ENCODE measurements around the gene RENBP.

The RENBP gene

DNA sequence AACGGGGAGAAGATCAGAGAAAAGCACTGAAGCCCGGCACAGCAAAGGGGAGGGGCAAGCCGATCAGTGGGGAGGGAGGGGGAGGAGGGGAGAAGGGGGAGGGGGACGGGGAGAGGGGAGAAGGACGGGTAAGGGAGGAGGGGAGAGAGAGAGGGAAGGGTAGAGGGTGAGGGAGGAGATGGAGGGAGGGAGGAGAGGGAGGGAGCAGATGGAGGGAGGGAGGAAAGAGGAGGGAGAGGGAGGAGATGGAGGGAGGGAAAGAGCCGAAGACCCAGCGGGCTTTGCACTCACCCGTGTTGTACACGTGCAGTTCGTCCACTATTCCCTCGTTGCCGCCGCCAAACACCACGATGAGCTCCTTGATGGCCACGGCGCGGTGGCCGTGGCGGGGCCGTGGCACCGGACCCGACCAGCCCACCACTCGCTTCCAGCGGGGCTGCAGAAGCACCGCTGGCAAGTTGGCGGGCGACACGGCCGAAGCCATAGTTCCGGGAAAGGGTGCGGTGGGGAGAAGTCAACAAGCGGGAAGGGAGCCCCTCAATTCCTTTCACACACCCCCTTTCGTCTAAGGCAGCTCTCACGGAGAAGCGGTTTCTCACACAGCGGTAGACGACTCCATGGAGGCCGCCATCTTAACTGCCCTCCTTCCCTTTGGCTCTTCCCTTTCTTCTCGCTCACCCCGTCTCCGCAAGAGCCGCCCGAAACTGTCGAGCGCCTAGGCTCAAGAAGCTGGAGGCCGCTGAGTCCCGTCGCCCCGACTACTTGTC lies 26.1 kb upstream of the RENBP start:
- DNase-seq (ENCODE audit: low read depth) = peak; percentile 77

DNA sequence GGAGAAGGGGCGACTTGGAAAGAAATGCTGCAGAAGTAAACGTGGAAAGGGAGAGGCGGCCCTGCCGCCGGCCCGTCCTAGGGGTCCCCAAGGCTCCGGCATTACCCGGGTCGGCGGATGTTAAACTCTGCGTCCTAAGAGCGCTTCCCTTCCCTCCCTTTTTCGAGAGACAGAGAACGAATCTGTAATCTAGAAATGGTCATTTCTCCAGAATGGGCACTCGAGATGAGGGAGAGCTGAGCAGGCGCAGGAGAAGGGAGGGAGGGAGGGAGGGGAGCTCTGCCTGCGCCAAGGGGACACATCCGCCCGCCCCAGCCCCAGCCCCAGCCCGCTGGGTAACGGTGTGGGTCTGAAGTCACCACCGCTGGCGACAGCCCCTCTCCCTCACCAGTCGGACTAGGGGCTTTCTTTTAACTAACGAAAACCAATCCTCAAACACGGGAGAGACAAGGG lies 25.5 kb upstream of the RENBP start:
- DNase-seq (ENCODE audit: low read depth) = no peak

DNA sequence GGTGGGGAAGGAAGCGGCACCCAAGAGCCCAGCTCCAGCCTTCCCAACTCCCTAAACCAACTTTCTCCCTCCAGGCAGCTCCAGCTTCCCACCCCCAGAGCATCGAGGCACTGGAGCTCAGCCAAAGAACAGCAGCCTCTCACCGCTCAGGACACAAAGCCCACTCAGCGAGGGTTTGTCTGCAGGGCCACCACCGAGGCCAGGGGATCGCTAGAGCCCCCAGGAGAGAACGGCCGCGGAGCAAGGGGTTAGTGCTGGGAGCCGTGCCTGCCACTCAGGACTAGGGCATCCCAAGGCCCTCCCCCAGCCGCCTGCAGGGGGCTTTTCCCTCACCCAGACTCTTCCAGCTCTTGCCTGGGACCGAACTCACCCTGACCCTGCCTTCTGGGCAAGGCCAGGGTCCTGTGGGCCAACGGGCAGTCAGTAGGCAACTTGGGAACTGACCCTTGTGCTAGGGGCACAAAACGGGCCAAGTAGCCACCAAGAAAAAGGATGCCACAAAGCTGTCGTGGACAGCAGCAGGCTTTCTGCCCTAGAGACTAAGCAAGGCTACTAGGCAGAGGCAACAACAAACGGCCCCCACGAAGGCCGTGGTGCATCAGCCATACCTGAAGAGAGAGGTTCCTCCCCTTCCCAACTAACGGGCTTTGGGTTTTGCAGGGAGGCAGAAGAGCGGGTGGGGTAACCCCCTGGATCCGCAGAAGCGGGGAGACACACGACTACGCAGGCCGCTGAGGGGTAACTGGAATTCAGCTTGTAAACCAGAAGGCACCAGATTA lies 24.9 kb upstream of the RENBP start:
- no peak for DNase-seq (ENCODE audit: low read depth)

DNA sequence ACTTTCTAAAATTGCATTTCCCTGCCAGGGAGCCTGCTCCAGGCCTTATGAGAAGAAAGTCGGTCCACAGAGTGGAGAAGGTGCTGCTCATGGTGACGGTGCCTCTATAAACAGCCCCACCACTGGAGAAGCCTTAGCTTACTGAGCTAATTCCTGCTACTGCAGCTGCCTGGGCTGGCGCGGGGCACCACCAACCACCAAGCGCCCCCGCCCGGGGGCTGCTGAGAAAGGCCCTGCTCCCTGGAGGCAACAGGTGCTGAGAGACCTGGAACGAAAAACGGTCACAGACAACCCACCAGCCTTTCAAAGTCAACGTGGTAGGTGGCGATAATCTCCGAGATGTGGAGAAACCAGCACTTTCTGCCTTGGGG lies 24.3 kb upstream of the RENBP start:
- no peak for DNase-seq (ENCODE audit: low read depth)

DNA sequence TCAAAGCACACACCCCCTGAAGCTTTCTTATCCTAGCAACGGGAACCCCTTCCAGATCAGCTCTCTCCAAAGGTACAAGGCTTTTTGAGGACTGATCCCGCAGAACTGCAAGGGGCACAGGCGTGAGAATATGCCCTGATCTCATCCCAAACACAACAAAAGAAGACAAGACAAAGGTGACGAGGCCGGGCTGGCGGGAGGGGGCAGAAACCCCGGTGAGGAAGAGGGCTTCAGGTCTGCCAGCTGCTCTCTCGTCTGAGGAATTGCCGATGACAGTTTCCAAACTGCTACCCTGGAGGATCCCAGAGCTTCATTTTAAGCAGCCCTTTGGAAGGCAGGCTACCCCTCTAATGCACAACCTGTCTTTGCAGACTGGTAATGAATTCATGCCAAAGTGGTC lies 23.8 kb upstream of the RENBP start:
- no peak for DNase-seq (ENCODE audit: low read depth)

DNA sequence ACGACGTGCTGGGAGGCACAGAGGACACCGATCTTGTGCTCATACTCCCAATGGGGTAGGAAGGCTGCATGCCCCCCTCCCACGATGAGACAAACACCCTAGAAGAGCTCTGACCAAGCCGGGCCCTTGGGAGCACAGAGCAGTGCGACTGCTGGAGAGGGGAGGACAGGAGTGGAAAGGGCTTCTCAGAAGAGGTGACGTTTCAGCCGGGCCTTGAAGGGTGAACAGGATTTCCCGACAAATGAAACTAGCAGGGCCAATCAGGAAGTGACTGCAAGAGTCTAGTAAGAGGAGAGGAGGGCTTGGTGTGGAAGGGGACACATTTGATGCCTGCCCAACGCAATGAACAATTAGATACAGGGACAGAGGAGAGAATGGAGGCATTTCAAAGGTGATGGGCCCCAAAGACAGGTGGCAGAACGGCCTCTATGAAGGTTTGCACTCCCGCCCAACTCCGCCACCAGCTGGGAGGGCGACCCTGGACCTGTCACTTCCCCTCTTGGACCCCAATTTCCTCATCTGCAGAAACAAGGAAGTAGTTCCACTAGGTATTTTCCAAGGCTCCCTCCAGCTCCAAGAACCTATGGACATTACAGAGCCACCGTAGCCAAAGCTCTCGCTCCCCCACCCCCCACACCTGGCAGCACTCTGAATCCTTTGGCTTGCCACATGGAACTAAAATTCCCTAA lies 23.2 kb upstream of the RENBP start:
- no peak for DNase-seq (ENCODE audit: low read depth)

DNA sequence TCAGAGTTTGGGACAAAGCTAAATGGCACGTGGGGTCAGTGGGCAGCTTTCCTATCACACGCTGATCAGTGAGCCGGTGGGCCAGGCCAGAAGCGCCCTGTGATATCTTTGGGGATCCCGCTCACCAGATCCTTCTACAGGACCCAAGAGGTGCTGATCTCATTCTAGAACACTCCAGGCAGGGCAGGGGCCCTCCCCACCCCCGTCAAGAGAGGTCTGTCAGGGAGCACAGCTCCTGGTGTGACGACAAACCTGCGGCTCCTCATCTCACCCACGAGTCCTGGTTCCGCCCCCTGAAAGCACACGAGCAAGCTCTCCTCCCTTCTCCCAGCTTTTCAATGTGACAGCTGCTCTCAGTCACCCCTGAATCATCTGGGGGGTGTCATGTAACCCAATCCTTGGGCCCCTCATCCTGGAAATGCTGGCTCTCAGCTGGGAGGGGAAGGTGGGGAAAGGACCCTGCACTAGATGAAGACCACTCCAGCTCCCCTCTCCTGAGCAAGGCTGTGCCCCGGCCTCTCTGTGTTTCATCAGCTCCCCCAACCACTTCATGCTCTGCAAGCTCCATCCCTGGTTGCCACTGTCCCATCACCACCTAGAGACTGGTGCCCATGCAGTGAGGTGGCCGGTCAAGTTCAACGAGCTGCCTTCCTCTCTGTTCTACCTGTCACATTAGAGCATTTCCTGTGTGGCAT lies 22.5 kb upstream of the RENBP start:
- no peak for DNase-seq (ENCODE audit: low read depth)

DNA sequence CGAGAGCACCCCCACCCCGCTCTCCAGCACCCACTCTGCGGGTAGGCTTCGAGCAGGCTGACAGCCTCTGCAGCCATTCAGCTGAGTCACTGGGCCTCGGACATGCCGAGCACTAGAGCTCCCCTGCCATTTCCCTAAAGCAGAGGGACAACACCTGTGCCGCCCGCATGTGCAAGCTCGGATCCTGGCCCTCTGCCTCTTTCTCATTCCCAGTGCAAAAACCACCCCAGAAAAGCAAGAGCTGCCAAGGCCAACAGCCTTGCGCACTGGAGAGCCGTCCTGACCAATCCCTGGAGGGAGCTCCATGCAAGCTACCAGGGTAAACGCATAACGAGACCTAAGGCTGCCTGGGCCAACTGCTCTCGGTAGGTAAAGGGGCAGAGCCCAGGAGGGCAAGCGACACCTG lies 21.8 kb upstream of the RENBP start:
- no peak for DNase-seq (ENCODE audit: low read depth)

DNA sequence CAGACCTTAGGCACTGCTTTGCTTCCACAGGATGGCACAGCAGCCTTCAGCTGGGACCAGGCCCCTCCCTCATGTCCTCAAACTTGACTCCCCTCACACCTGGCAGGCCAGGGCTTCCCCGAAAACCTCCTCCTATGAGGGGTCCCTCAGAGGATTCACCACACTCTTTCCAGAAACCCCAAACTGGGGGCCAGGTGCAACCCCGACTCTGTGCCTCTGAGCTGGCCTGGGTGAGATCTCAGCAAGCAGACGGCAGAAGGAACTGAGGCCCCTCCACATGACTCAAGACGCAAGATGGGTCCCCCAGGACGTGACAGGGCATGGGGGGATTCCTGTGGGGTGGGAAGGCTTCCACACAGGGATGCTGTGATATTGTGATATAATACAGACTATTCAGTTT lies 21.0 kb upstream of the RENBP start:
- no peak for DNase-seq (ENCODE audit: low read depth)

DNA sequence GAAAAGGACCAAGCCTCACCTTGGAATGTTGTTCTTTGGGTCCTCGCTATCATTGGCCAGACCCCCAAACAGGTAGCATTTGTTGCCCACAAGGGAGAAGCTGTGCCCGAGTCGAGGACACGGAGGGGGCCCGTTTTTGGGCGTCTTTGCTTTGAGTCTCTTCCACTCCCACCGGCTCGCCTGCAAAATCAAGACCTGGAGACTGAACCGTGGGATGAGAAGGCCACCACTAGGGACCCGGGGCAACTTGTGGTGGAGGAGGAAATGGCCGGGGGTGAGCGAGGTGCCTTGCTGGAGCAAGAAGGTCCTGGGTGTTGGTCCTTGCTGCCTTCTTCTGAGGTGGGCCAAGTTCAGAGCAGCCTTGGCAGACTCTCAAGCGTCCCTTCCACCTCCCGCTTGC lies 19.7 kb upstream of the RENBP start:
- DNase-seq (ENCODE audit: low read depth) = no peak

DNA sequence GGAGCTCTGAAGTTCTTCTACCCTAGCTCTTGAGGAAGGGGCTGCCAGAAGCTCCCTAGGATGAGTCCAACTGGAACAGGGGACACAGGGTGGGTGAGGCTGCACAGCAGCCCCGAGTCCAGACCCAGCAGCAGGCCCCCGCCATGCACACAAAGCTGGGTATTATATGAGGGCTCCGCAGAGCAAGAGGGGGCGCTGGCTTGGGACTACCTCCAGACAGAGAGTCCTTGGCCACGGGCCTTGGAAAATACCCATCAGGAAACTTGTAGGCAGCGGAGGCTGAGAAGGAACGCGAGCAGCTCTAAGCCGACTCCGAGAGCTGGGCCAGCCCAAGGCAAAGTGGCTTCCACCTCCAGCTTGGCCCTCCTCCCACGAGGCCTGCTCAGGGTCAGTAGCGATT lies 19.1 kb upstream of the RENBP start:
- DNase-seq (ENCODE audit: low read depth) = no peak

DNA sequence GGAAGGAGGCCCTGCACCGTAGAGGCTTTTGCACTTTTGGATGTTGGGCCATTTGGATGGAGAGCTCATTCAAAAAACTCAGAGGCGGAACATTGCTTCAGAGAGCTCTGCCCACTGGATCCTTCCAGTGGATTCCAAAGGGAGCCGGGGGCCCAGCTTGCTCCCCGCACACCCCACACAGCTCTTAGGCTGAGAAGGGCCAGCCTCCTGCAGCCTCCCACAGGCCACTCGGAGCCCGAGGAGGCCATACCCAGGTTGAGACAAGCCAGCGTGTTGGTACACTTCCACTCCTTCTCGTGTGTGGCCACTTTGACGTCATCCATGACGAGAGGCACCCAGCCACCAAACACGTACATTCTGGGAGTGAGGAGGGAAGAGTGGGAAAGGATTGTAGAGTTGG lies 16.8 kb upstream of the RENBP start:
- no peak for DNase-seq (ENCODE audit: low read depth)

DNA sequence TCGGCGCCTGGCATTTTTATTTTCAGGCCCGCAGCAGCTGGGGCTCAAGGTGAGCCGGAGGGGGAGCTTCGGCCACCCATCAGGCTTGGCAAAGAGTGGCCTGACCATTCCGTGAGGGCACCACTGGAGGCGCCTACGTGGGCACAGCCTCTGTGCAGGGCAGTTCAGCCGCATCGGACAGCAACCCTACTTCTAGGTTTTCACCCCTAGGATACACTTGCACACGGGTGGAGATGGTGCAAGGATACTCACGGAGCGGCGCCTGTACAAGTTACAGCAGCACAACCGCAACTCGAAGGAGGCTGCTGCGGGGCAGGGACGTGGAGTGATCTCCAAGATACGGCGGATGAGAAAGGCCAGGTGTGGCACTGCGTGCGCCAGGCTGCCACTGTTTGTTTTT lies 16.3 kb upstream of the RENBP start:
- no peak for DNase-seq (ENCODE audit: low read depth)

DNA sequence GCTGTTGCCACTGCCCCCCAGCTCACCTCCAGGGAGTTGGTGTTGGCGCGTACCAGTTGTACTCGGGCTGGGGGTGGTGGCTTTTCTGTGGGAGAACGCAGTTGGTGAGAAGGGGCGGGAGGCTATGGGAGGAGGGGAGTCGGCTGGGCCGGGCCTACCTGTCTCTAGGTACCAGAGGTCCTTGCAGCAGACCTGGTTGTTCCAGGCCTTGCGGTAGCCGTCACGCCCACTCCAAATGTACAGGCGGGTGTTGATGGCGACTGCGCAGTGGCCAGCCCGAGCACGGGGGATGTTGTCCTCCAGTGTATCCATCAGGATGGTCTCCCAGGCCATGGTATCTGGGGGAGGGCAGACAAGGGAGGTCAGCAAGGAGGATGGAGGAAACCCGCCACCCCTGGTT lies 15.6 kb upstream of the RENBP start:
- DNase-seq (ENCODE audit: low read depth) = no peak

DNA sequence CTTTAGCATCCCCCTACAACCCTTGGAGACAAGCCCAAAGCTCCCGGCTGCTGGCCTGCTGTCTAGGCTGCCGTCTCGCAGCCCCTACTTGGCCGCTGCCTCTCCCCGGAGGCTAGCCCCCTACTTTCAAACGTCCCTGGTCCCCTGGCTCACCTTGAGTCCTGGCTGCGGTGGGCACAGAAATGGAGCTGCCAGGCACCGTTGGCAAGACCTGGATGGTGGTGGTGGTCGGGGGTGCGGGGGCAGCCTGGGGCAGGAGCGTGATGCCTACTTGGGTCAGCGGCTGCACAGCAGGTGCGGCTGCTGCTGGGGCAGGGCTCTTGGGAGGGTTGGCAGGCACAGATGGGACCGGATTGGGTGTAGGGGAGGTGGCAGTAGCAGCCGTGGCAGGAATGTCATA lies 15.2 kb upstream of the RENBP start:
- no peak for DNase-seq (ENCODE audit: low read depth)

DNA sequence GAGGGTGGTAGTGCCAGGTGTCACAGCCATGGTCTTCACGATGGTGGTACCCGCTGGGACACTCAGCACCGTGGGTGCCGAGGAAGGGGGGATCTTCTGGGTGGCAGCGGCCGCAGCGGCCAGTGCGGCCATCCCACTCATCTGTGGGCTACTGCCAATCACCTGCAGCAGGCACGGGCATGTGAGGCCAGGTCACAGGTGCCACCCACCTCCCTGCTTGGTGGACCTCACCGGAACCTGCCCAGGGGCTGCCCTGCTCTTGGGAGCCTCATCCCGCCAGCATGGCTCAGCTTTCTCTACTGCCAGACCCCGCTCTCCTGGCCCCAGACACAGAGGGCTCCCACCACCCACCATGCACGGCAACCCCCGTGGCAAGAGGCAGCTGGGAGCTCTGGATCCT lies 14.2 kb upstream of the RENBP start:
- DNase-seq (ENCODE audit: low read depth) = no peak

DNA sequence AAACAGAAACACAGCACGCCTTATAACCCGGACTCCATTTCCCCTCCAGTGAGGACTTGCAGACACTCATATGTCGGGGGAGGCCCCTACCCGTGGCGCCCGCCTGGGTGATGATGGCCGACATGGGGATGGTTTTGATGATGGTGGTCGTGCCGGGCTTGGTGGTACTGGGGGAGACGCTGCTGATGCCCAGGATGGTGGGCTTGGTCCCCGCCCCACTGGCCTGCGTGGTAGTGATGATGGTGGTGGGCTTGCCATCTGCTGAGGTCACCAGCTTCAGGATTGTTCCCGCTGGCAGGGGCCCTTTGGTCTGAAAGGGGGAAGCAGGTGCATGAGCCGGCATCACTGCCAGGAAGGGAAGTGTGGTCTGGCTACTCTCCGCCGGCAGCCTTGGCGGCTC lies 12.8 kb upstream of the RENBP start:
- DNase-seq (ENCODE audit: low read depth) = no peak

DNA sequence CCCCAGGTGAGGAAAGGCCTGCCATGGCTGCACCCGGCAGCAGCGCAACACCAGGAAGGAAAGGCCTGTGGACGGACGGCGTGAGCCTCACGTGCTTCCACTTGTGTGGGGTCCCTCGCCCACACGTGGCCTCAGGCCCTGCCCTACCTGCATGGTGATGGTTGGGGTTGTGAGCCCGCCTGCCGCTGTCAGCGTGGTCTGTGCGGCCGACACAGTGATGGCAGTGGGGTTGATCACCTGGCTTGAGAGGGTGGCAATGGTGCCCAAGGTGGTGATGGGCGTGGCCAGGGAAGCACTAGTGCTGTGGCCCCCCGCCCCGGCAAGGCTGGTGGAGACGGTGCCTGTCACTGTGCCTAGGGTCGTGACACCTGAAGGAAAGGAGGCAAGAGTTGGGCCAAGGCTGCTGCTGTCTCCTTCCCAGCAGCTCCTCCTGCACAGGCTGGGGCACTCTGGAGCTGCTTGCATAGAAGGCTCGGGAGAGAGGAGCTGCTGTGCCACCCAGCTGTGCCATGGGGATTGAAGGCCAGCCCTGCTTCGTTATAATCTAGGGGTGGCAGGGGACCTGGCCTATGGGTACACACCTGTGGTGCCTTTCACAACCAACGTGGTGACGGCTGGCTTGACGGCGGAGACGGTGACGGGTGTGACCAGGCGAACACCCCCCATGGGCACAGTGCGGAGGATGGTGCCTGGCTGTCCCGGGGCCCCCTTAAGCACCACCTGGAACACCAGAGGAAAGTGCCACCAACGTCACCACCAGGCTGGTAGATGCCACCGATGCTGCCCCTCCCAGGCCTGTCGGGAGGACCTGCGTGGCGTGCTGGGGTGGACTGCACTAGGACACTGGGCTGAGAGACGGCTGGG lies 11.8 kb upstream of the RENBP start:
- no peak for DNase-seq (ENCODE audit: low read depth)

DNA sequence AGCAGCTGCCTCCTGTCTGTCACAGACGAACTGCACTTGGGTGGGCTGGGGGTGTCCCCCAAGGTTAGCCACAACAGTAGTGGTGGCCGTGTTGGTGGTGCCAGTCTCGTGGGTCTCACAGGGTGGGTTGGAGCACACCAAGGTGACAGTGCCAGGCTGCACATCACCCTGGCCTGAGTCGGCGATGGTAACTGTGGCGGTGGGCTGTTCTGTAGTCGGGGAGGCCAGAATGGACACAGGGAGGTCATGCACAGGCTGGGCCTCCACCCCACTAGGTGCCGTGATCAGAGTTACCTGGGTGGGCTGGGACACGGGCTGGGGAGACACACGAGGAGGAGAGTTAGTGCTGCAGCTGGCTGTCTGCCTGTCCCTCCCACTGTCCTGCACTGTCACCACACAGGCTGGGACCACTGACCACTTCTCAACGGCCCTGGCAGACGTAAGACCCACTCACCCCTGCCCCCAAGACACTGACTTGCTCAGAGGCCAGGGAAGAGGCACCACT lies 10.8 kb upstream of the RENBP start:
- no peak for DNase-seq (ENCODE audit: low read depth)

DNA sequence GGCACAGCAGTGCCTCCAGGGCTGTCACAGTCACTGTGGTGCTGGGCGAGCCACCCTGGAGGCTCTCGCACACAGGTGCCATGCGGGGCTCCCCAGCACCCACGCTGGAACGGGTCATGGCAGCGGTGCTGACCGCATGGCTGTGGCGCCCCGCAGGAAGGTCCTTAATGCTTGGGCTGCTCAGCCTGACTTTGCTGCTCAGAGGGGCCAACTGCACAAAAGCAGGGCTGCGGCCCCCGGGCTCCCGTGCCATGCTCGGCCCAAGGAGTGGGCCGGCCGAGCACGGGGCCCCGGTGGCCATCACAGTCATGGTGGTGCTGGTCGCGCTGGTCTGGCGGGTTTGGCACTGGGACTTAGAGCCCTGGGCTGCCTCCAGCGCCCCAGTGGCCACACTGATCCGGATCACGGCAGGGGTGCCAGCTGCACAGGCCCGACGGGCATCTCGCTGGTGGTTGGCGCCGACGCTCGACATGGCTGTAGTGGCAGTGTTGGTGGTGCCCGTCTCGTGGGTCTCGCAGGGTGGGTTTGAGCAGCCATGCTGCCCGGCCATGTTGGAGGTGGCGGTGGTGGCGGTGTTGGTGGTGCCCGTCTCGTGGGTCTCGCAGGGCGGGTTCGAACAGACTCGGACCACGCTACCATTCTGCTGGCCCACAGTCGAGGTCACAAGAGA lies 10.2 kb upstream of the RENBP start:
- DNase-seq (ENCODE audit: low read depth) = no peak
